Spleen (tissue), 11 donors: ENCODE data around the gene EVA1C. TPM values are rescaled to one million over a fixed set of nuclear protein-coding genes. Genes with fewer than 3 reads are reported as not detected.

Experiments
- DNase-seq: peaks from one replicate; pipeline ENCODE4 v3.0.0-alpha.2; 2020
- H3K27ac ChIP-seq, 8 donors: fragments of 200-600 bp; sonication (generic) in 7 of 8; 1 replicate in 4 of 8; 2 replicates in 4 of 8; pipeline versions ENCODE4 v1.5.0 to v1.8.0; 2016 to 2021; ENCODE audit warnings: inconsistent platforms in 4 of 8, mild to moderate bottlenecking in 4 of 8, moderate library complexity in 1 of 8
- H3K27me3 ChIP-seq, 7 donors: fragments of 200-600 bp; sonication (generic) in 6 of 7; replicated peaks in 1 of 7; 1 replicate in 4 of 7; 2 replicates in 3 of 7; pipeline versions ENCODE4 v1.5.0 to v1.8.0; 2016 to 2021; ENCODE audit warnings: inconsistent platforms in 3 of 7, mild to moderate bottlenecking in 1 of 7
- H3K36me3 ChIP-seq, 6 donors: fragments of 200-600 bp; sonication (generic) in 5 of 6; 1 replicate in 4 of 6; 2 replicates in 2 of 6; pipeline versions ENCODE4 v1.5.0 to v1.8.0; 2016 to 2021; ENCODE audit warnings: inconsistent platforms in 2 of 6
- H3K4me1 ChIP-seq, 6 donors: fragments of 200-600 bp; sonication (generic) in 5 of 6; 1 replicate in 3 of 6; 2 replicates in 3 of 6; pipeline versions ENCODE4 v1.5.0 to v1.8.0; 2016 to 2021; ENCODE audit warnings: inconsistent platforms in 3 of 6
- H3K4me3 ChIP-seq, 8 donors: fragments of 200-600 bp; sonication (generic) in 7 of 8; 1 replicate in 4 of 8; 2 replicates in 4 of 8; pipeline versions ENCODE4 v1.5.0 to v1.8.0; 2016 to 2021; ENCODE audit warnings: inconsistent platforms in 4 of 8, mild to moderate bottlenecking in 4 of 8, moderate library complexity in 2 of 8
- H3K9me3 ChIP-seq, 8 donors: fragments of 200-600 bp; sonication (generic) in 7 of 8; 1 replicate in 4 of 8; 2 replicates in 4 of 8; pipeline versions ENCODE4 v1.5.0 to v1.8.0; 2016 to 2021; ENCODE audit warnings: inconsistent platforms in 4 of 8
- POLR2A ChIP-seq, 3 donors: fragments of 450-650 bp; IDR thresholded peaks; one replicate each; pipeline ENCODE4 v1.5.1; 2017; ENCODE audit warnings: antibody characterized with exemption in 3 of 3, mild to moderate bottlenecking in 1 of 3
- POLR2AphosphoS5 ChIP-seq, 3 donors: sonication (generic); formaldehyde crosslinking; IDR thresholded peaks; one replicate each; pipeline ENCODE4 v1.5.1; 2017; ENCODE audit warnings: antibody characterized with exemption in 3 of 3
- WGBS, 5 donors: extraction: QIAGEN DNeasy Blood & Tissue Kit in 3 of 5; methylation state at CpG; one replicate each; pipeline versions ENCODE4 v1.1.5 to v1.1.7; 2013 to 2018; 5-methylcytosine and 5-hydroxymethylcytosine counted together
- intact Hi-C: fragments of 100-400 bp; cut with DNase I; formaldehyde crosslinking; loops from one replicate; pipeline ENCODE4 v1.15.0; 2023; ENCODE audit warnings: low total_unique reads
- polyA plus RNA-seq, 3 donors: library from polyadenylated mRNA; stranded (reverse); fragments of 200-250 nt; gene quantifications; one replicate each; pipeline ENCODE4 v1.2.1, GENCODE V29; 2013
- total RNA-seq, 7 donors: library from RNA; depleted of rRNA in 3 of 7; stranded (reverse); fragments of >200 nt in 3 of 7; fragmentation: NEBNext Ultra II Directional in 4 of 7; extraction: Animal tissue kit (Norgen Biotek cat#: 25700) in 4 of 7; gene quantifications; one replicate each; pipeline versions ENCODE4 v1.1.0 to v1.2.1, GENCODE V29; 2016 to 2021
- TF ChIP-seq, protein P1 (sequence below), 11 experiments: fragments of 200-600 bp in 7 of 11; fragments of 450-650 bp in 4 of 11; sonication (generic) in 4 of 11; IDR thresholded peaks in 8 of 11; conservative IDR thresholded peaks in 3 of 11; 1 replicate in 7 of 11; 2 replicates in 4 of 11; pipeline versions ENCODE4 v1.4.0 to v1.8.0; 2016 to 2021; ENCODE audit warnings: antibody characterized with exemption in 11 of 11, inconsistent platforms in 4 of 11, mild to moderate bottlenecking in 1 of 11
- donor health status: healthy with polysubstance abuse.
- donor health status: DM: no; HTN: no; CAD: no; lungs with moderate emphysema.
- donor health status: DM: no; HTN: no; CAD: no.
- donor health status: Bipolar disorder and iron deficiency.
- donor health status: healthy.
- donor health status: DM: no; HTN: no; CAD: no.
- donor health status: DM: yes; HTN: yes; CAD: no.

The EVA1C gene
- total and polyA plus RNA-seq, 10 donors, result 11.9 to 39.4 (median 25.4) TPM

GRCh38 chr21:32520875-32521735 is 108.6 kb downstream of the EVA1C start:
- DNase-seq, result peak; percentile 84
- H3K36me3 ChIP-seq, result no peaks in the 10 kb centered on the region
- intact Hi-C loops, result no loop called here
- H3K4me1 ChIP-seq, result peaks cover 12 to 70% (median 38%) of the 10 kb centered on the region in 6 donors
- WGBS, 5 donors, result 36 to 63% (median 54%) methylated on average over 14 of the region's 14 CpGs
- H3K27ac ChIP-seq, result peak overlapping the region; percentile 63 to 81 (median 74)
- no peak overlapping the region for H3K4me3 ChIP-seq
- H3K27me3 ChIP-seq, result no peaks in the 10 kb centered on the region
- TF ChIP-seq, protein P1, sequence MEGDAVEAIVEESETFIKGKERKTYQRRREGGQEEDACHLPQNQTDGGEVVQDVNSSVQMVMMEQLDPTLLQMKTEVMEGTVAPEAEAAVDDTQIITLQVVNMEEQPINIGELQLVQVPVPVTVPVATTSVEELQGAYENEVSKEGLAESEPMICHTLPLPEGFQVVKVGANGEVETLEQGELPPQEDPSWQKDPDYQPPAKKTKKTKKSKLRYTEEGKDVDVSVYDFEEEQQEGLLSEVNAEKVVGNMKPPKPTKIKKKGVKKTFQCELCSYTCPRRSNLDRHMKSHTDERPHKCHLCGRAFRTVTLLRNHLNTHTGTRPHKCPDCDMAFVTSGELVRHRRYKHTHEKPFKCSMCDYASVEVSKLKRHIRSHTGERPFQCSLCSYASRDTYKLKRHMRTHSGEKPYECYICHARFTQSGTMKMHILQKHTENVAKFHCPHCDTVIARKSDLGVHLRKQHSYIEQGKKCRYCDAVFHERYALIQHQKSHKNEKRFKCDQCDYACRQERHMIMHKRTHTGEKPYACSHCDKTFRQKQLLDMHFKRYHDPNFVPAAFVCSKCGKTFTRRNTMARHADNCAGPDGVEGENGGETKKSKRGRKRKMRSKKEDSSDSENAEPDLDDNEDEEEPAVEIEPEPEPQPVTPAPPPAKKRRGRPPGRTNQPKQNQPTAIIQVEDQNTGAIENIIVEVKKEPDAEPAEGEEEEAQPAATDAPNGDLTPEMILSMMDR (IDR thresholded peaks at IDR 0.05 in 8 of 11, conservative IDR thresholded peaks at IDR 0.05 in 3 of 11), result no peak
- TF ChIP-seq POLR2A (IDR thresholded peaks at IDR 0.05) (no peak), POLR2AphosphoS5 (IDR thresholded peaks at IDR 0.05) (peak in 1 of 3 donors; percentile 70)
- peaks cover 0 to 14% (median 0%) of the 10 kb centered on the region in 8 donors for H3K9me3 ChIP-seq

DNA sequence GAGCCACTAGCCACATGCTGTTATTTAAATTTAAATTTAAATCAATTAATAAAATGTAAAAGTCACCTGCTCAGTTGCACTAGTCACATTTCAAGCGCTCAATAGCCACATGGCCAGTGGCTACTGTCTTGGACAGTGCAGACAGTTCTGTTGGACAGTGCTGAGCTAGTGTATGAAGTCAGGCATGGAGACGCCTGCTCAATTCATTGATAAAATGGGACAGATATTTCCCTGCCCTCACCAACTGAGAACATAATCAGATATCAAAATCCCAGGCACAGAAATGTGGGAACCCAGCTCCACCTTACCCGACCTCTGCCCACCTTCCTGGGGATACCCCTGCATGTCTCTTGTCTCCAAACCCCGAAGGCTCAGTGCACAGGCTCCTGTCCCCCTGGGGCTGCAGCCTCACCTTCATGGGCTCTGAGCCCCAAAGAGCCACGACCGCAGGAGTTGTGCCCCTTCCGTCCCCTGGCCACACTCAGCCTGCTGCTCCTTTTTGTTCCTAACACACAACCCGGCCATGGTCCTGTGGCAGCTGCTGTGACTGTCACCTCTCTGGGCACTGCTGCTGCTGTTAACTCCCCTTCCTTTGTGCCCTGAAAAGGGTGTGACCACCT is 109.3 kb downstream of the EVA1C start:
- intact Hi-C loops, result no loop called here
- TF ChIP-seq POLR2A (IDR thresholded peaks at IDR 0.05), result no peak
- no peak for TF ChIP-seq POLR2AphosphoS5 (IDR thresholded peaks at IDR 0.05)
- TF ChIP-seq, protein P1 (IDR thresholded peaks at IDR 0.05 in 8 of 11, conservative IDR thresholded peaks at IDR 0.05 in 3 of 11), result no peak
- Histone ChIP-seq H3K9me3 (peaks cover 0 to 14% (median 0%) of the 10 kb centered on the region in 8 donors), H3K4me3 (no peak overlapping the region), H3K4me1 (peaks cover 8 to 64% (median 33%) of the 10 kb centered on the region in 6 donors), H3K27me3 (no peaks in the 10 kb centered on the region), H3K27ac (peak overlapping the region; percentile 63 to 81 (median 74)), H3K36me3 (no peaks in the 10 kb centered on the region)
- DNase-seq, result no peak
- WGBS, 5 donors, result 78 to 89% (median 80%) methylated on average over 8 of the region's 8 CpGs

DNA sequence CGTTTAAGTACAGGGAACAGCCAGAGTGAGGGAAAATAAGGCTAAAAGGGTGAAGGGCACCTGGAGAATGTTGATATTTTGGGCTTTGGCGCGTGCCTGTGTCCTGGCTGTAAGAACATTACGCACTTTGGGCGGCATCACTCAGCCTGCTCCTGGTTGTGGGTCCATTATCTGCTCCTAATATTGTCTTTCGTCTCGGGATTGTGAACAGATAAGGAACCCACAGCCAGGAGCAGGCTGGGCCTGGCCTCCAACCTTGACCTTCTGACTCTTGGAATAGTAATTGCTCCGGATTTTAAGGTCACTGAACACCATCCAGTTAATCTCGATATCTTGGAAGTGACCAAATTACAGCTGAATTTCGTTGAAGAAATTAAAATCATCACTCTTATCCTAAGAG is 111.0 kb downstream of the EVA1C start:
- Histone ChIP-seq H3K27me3 (no peaks in the 10 kb centered on the region), H3K4me1 (peaks cover 8 to 64% (median 32%) of the 10 kb centered on the region in 6 donors), H3K27ac (peak overlapping the region; percentile 14 to 82 (median 78)), H3K4me3 (no peak overlapping the region), H3K36me3 (no peaks in the 10 kb centered on the region), H3K9me3 (peaks cover 0 to 7% (median 0%) of the 10 kb centered on the region in 8 donors)
- no peak for DNase-seq
- intact Hi-C loops, result no loop called here
- no peak for TF ChIP-seq POLR2AphosphoS5 (IDR thresholded peaks at IDR 0.05)
- TF ChIP-seq, protein P1 (IDR thresholded peaks at IDR 0.05 in 8 of 11, conservative IDR thresholded peaks at IDR 0.05 in 3 of 11), result no peak
- TF ChIP-seq POLR2A (IDR thresholded peaks at IDR 0.05), result no peak
- WGBS, 5 donors, result 74 to 85% (median 78%) methylated on average over 10 of the region's 10 CpGs
